ENCODE measurements around the gene RMND1. TPM values are rescaled to one million over a fixed set of nuclear protein-coding genes. Genes with fewer than 3 reads are reported as not detected.
A peak's percentile ranks its signal among the peaks of the same experiment; 100 is the strongest.

RMND1 gene
- total RNA-seq, 1 experiment from 2014 or later: 23.3 TPM

GRCh38 chr6:151430886-151431285 is 21.0 kb downstream of the RMND1 start:
- ATAC-seq (peak; percentile 83), DNase-seq (ENCODE audit: low spot score) (no peak)
- Mint-ChIP-seq H3K4me3 (no peak overlapping the region), H3K9me3 (no peaks in the 10 kb centered on the region), H3K36me3 (peaks cover 43% of the 10 kb centered on the region), H3K27ac (no peak overlapping the region), H3K4me1 (no peaks in the 10 kb centered on the region), H3K27me3 (ENCODE audit: low read depth) (no peaks in the 10 kb centered on the region)
- TF ChIP-seq OVOL2 (CRISPR knock-in tag; IDR thresholded peaks at IDR 0.05; ENCODE audit: borderline replicate concordance) (no peak), JUN (CRISPR knock-in tag; IDR thresholded peaks at IDR 0.05) (no peak), SMAD3 (CRISPR knock-in tag; IDR thresholded peaks at IDR 0.05; ENCODE audit: borderline replicate concordance) (no peak), CREB1 (CRISPR knock-in tag; IDR thresholded peaks at IDR 0.05) (no peak), FOXJ3 (CRISPR knock-in tag; IDR thresholded peaks at IDR 0.05; ENCODE audit: borderline replicate concordance) (no peak), TEAD4 (CRISPR knock-in tag; IDR thresholded peaks at IDR 0.05) (no peak), ZNF232 (CRISPR knock-in tag; IDR thresholded peaks at IDR 0.05) (no peak), SP1 (CRISPR knock-in tag; conservative IDR thresholded peaks at IDR 0.05) (no peak), TP53 (CRISPR knock-in tag; IDR thresholded peaks at IDR 0.05) (no peak)
- TF ChIP-seq, protein P1, sequence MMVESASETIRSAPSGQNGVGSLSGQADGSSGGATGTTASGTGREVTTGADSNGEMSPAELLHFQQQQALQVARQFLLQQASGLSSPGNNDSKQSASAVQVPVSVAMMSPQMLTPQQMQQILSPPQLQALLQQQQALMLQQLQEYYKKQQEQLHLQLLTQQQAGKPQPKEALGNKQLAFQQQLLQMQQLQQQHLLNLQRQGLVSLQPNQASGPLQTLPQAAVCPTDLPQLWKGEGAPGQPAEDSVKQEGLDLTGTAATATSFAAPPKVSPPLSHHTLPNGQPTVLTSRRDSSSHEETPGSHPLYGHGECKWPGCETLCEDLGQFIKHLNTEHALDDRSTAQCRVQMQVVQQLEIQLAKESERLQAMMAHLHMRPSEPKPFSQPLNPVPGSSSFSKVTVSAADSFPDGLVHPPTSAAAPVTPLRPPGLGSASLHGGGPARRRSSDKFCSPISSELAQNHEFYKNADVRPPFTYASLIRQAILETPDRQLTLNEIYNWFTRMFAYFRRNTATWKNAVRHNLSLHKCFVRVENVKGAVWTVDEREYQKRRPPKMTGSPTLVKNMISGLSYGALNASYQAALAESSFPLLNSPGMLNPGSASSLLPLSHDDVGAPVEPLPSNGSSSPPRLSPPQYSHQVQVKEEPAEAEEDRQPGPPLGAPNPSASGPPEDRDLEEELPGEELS (CRISPR knock-in tag; IDR thresholded peaks at IDR 0.05): no peak
- TF ChIP-seq, protein P2, sequence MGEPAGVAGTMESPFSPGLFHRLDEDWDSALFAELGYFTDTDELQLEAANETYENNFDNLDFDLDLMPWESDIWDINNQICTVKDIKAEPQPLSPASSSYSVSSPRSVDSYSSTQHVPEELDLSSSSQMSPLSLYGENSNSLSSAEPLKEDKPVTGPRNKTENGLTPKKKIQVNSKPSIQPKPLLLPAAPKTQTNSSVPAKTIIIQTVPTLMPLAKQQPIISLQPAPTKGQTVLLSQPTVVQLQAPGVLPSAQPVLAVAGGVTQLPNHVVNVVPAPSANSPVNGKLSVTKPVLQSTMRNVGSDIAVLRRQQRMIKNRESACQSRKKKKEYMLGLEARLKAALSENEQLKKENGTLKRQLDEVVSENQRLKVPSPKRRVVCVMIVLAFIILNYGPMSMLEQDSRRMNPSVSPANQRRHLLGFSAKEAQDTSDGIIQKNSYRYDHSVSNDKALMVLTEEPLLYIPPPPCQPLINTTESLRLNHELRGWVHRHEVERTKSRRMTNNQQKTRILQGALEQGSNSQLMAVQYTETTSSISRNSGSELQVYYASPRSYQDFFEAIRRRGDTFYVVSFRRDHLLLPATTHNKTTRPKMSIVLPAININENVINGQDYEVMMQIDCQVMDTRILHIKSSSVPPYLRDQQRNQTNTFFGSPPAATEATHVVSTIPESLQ (CRISPR knock-in tag; IDR thresholded peaks at IDR 0.05): no peak
- POLR2A ChIA-PET: no interaction called here
- CTCF ChIA-PET: interaction anchor here (1.0 kb wide), 1 partner anchor 908 kb away, joined by 3 read pairs; no protein-coding TSS in a partner anchor

DNA sequence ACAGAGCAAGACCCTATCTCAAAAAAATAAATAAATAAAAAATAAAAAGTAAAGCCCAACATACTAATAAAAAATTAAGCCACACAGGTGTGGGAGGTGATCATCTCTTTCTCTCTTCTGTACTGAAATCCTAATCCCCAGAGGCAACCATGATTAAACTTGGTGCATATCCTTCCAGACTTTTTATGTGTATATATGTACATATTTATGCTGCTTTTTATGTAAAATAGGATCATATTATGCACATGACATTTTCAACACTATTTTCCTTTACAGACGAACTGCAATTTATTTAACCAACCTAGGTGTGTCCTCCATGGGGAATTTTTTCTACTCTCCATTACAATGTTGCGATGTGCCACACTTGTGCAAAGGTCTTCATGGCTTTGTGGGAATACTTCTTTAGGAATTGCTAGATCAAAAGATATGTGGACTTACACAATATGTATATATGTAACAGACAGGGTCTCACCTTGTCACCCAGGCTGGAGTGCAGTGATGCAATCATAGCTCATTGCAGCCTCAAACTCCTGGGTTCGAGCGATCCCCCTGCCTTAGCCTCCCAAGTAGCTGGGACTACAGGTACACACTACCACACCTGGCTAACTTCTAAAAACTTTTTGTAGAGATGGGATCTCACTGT is 23.7 kb downstream of the RMND1 start:
- Mint-ChIP-seq H3K9me3 (no peaks in the 10 kb centered on the region), H3K4me1 (no peaks in the 10 kb centered on the region), H3K4me3 (no peak overlapping the region), H3K27me3 (ENCODE audit: low read depth) (no peaks in the 10 kb centered on the region), H3K36me3 (peaks cover 65% of the 10 kb centered on the region), H3K27ac (no peak overlapping the region)
- ChIA-PET CTCF (no interaction called here), POLR2A (no interaction called here)
- ATAC-seq (no peak), DNase-seq (ENCODE audit: low spot score) (no peak)
- TF ChIP-seq ETV6 (CRISPR knock-in tag; IDR thresholded peaks at IDR 0.05) (no peak), EMX1 (CRISPR knock-in tag; IDR thresholded peaks at IDR 0.05) (no peak), ZNF281 (CRISPR knock-in tag; IDR thresholded peaks at IDR 0.05) (no peak), GRHL2 (CRISPR knock-in tag; IDR thresholded peaks at IDR 0.05; ENCODE audit: insufficient replicate concordance, severe bottlenecking) (no peak), ZNF425 (CRISPR knock-in tag; conservative IDR thresholded peaks at IDR 0.05) (no peak), SP1 (CRISPR knock-in tag; conservative IDR thresholded peaks at IDR 0.05) (no peak), CREM (CRISPR knock-in tag; IDR thresholded peaks at IDR 0.05) (no peak)
- TF ChIP-seq, protein P3, sequence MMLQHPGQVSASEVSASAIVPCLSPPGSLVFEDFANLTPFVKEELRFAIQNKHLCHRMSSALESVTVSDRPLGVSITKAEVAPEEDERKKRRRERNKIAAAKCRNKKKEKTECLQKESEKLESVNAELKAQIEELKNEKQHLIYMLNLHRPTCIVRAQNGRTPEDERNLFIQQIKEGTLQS (CRISPR knock-in tag; conservative IDR thresholded peaks at IDR 0.05): no peak
- TF ChIP-seq, protein P4, sequence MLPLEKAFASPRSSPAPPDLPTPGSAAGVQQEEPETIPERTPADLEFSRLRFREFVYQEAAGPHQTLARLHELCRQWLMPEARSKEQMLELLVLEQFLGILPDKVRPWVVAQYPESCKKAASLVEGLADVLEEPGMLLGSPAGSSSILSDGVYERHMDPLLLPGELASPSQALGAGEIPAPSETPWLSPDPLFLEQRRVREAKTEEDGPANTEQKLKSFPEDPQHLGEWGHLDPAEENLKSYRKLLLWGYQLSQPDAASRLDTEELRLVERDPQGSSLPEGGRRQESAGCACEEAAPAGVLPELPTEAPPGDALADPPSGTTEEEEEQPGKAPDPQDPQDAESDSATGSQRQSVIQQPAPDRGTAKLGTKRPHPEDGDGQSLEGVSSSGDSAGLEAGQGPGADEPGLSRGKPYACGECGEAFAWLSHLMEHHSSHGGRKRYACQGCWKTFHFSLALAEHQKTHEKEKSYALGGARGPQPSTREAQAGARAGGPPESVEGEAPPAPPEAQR (CRISPR knock-in tag; IDR thresholded peaks at IDR 0.05): no peak
- TF ChIP-seq, protein P5, sequence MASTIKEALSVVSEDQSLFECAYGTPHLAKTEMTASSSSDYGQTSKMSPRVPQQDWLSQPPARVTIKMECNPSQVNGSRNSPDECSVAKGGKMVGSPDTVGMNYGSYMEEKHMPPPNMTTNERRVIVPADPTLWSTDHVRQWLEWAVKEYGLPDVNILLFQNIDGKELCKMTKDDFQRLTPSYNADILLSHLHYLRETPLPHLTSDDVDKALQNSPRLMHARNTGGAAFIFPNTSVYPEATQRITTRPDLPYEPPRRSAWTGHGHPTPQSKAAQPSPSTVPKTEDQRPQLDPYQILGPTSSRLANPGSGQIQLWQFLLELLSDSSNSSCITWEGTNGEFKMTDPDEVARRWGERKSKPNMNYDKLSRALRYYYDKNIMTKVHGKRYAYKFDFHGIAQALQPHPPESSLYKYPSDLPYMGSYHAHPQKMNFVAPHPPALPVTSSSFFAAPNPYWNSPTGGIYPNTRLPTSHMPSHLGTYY (CRISPR knock-in tag; IDR thresholded peaks at IDR 0.05): no peak
- TF ChIP-seq, protein P6, sequence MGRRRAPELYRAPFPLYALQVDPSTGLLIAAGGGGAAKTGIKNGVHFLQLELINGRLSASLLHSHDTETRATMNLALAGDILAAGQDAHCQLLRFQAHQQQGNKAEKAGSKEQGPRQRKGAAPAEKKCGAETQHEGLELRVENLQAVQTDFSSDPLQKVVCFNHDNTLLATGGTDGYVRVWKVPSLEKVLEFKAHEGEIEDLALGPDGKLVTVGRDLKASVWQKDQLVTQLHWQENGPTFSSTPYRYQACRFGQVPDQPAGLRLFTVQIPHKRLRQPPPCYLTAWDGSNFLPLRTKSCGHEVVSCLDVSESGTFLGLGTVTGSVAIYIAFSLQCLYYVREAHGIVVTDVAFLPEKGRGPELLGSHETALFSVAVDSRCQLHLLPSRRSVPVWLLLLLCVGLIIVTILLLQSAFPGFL (CRISPR knock-in tag; IDR thresholded peaks at IDR 0.05; ENCODE audit: borderline replicate concordance): no peak

All from WTC11 (cell line).